ENCODE measurements around the gene CALCOCO1. TPM values are rescaled to one million over a fixed set of nuclear protein-coding genes. Genes with fewer than 3 reads are reported as not detected.

CALCOCO1 gene
- total and polyA plus RNA-seq, 4 donors, result 24.4 to 67.4 (median 43.2) TPM

DNA sequence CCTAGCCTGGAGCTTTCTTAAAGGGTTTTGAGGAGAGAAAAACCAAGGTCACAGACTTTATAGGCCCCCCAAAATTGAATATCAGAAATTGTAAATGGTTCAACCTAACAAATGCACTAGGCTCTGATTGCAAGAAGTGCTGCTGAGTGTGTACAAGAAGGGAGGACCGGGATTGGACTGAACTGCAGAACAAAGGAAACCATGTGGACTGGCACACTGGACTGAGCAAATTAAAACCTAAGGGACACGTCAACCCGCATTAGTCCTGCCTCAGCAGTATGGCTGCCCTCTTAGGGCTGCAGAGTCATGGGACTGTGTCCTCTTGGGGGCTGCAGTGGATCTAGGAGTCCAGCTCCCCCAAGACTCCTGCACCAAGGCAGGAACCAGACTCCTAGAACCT lies 25.4 kb upstream of the CALCOCO1 start:
- peaks cover 10 to 15% (median 13%) of the 10 kb centered on the region in 4 donors for H3K4me1 ChIP-seq (ENCODE audit: control insufficient read depth in 4 of 4, insufficient read depth in 4 of 4, low read length in 3 of 4)
- H3K4me3 ChIP-seq (ENCODE audit: low read depth in 1 of 3, low read length in 3 of 3), result no peak overlapping the region
- no peak for DNase-seq (ENCODE audit: low spot score)
- H3K27ac ChIP-seq (ENCODE audit: low read depth in 1 of 2, low read length in 2 of 2), result no peak overlapping the region
- H3K36me3 ChIP-seq (ENCODE audit: control insufficient read depth in 4 of 4, insufficient read depth in 3 of 4, low read depth in 1 of 4, low read length in 3 of 4), result no peaks in the 10 kb centered on the region
- WGBS, result 89% methylated on average over 3 of the region's 3 CpGs
- peaks cover 0 to 19% (median 6%) of the 10 kb centered on the region in 4 donors for H3K27me3 ChIP-seq (ENCODE audit: control insufficient read depth in 4 of 4, insufficient read depth in 4 of 4, low read length in 3 of 4)
- no peaks in the 10 kb centered on the region for H3K9me3 ChIP-seq (ENCODE audit: control insufficient read depth in 4 of 4, low read length in 3 of 4)
- TF ChIP-seq RXRA (IDR thresholded peaks at IDR 0.05), result no peak
- no peak for TF ChIP-seq GABPA (IDR thresholded peaks at IDR 0.05 in 1 of 2, conservative IDR thresholded peaks at IDR 0.05 in 1 of 2)
- TF ChIP-seq, protein P1, sequence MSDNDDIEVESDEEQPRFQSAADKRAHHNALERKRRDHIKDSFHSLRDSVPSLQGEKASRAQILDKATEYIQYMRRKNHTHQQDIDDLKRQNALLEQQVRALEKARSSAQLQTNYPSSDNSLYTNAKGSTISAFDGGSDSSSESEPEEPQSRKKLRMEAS (IDR thresholded peaks at IDR 0.05), result no peak
- TF ChIP-seq CTCF (IDR thresholded peaks at IDR 0.05; ENCODE audit: low read depth, low read length, missing input control), result no peak
- TF ChIP-seq YY1 (IDR thresholded peaks at IDR 0.05), result no peak
- no peak for TF ChIP-seq ZBTB33 (IDR thresholded peaks at IDR 0.05)
- no peak for TF ChIP-seq NR2F2 (IDR thresholded peaks at IDR 0.05)
- TF ChIP-seq EGR1 (IDR thresholded peaks at IDR 0.05; ENCODE audit: low read depth in 2 of 2), result no peak
- TF ChIP-seq JUND (IDR thresholded peaks at IDR 0.05), result no peak
- no peak for TF ChIP-seq FOXA1 (IDR thresholded peaks at IDR 0.05)
- no peak overlapping the region for H3K9ac ChIP-seq (ENCODE audit: low read depth in 1 of 2, low read length in 2 of 2)

GRCh38 chr12:53752192-53752601 lies 24.9 kb upstream of the CALCOCO1 start:
- peaks cover 10 to 15% (median 13%) of the 10 kb centered on the region in 4 donors for H3K4me1 ChIP-seq (ENCODE audit: control insufficient read depth in 4 of 4, insufficient read depth in 4 of 4, low read length in 3 of 4)
- TF ChIP-seq ATF3 (IDR thresholded peaks at IDR 0.05), result no peak
- no peak for TF ChIP-seq ZBTB33 (IDR thresholded peaks at IDR 0.05)
- TF ChIP-seq RAD21 (IDR thresholded peaks at IDR 0.05), result no peak
- TF ChIP-seq YY1 (IDR thresholded peaks at IDR 0.05), result no peak
- TF ChIP-seq HNF4G (IDR thresholded peaks at IDR 0.05), result no peak
- TF ChIP-seq, protein P2, sequence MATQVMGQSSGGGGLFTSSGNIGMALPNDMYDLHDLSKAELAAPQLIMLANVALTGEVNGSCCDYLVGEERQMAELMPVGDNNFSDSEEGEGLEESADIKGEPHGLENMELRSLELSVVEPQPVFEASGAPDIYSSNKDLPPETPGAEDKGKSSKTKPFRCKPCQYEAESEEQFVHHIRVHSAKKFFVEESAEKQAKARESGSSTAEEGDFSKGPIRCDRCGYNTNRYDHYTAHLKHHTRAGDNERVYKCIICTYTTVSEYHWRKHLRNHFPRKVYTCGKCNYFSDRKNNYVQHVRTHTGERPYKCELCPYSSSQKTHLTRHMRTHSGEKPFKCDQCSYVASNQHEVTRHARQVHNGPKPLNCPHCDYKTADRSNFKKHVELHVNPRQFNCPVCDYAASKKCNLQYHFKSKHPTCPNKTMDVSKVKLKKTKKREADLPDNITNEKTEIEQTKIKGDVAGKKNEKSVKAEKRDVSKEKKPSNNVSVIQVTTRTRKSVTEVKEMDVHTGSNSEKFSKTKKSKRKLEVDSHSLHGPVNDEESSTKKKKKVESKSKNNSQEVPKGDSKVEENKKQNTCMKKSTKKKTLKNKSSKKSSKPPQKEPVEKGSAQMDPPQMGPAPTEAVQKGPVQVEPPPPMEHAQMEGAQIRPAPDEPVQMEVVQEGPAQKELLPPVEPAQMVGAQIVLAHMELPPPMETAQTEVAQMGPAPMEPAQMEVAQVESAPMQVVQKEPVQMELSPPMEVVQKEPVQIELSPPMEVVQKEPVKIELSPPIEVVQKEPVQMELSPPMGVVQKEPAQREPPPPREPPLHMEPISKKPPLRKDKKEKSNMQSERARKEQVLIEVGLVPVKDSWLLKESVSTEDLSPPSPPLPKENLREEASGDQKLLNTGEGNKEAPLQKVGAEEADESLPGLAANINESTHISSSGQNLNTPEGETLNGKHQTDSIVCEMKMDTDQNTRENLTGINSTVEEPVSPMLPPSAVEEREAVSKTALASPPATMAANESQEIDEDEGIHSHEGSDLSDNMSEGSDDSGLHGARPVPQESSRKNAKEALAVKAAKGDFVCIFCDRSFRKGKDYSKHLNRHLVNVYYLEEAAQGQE (IDR thresholded peaks at IDR 0.05), result no peak
- TF ChIP-seq SP1 (IDR thresholded peaks at IDR 0.05), result no peak
- TF ChIP-seq NR2F2 (IDR thresholded peaks at IDR 0.05), result no peak
- no peak for TF ChIP-seq GABPA (IDR thresholded peaks at IDR 0.05 in 1 of 2, conservative IDR thresholded peaks at IDR 0.05 in 1 of 2)
- no peak for TF ChIP-seq TAF1 (conservative IDR thresholded peaks at IDR 0.05)
- TF ChIP-seq HNF4A (conservative IDR thresholded peaks at IDR 0.05), result no peak
- no peak for TF ChIP-seq EGR1 (IDR thresholded peaks at IDR 0.05; ENCODE audit: low read depth in 2 of 2)
- no peak for TF ChIP-seq CTCF (IDR thresholded peaks at IDR 0.05; ENCODE audit: low read depth, low read length, missing input control)
- TF ChIP-seq, protein P1 (IDR thresholded peaks at IDR 0.05), result no peak
- no peak overlapping the region for H3K27ac ChIP-seq (ENCODE audit: low read depth in 1 of 2, low read length in 2 of 2)
- 48% methylated on average over 13 of the region's 13 CpGs for WGBS
- H3K9me3 ChIP-seq (ENCODE audit: control insufficient read depth in 4 of 4, low read length in 3 of 4), result no peaks in the 10 kb centered on the region
- peaks cover 0 to 23% (median 6%) of the 10 kb centered on the region in 4 donors for H3K27me3 ChIP-seq (ENCODE audit: control insufficient read depth in 4 of 4, insufficient read depth in 4 of 4, low read length in 3 of 4)
- H3K36me3 ChIP-seq (ENCODE audit: control insufficient read depth in 4 of 4, insufficient read depth in 3 of 4, low read depth in 1 of 4, low read length in 3 of 4), result no peaks in the 10 kb centered on the region
- H3K9ac ChIP-seq (ENCODE audit: low read depth in 1 of 2, low read length in 2 of 2), result no peak overlapping the region
- DNase-seq (ENCODE audit: low spot score), result no peak
- H3K4me3 ChIP-seq (ENCODE audit: low read depth in 1 of 3, low read length in 3 of 3), result no peak overlapping the region
